ENCODE measurements around the gene RGS2.

- no peak for TF ChIP-seq CTCF (tag by site-specific recombination; IDR thresholded peaks at IDR 0.05)
- TF ChIP-seq ZNF138 (tag by site-specific recombination; IDR thresholded peaks at IDR 0.05; ENCODE audit: borderline replicate concordance) = no peak
- no peak for TF ChIP-seq OSR2 (tag by site-specific recombination; IDR thresholded peaks at IDR 0.05)
- TF ChIP-seq ATF2 (tag by site-specific recombination; IDR thresholded peaks at IDR 0.05; ENCODE audit: low read depth) = no peak
- TF ChIP-seq ZSCAN4 (tag by site-specific recombination; IDR thresholded peaks at IDR 0.05) = no peak
- TF ChIP-seq TCF7L2 (IDR thresholded peaks at IDR 0.05; ENCODE audit: borderline replicate concordance, low read depth, low read length) = no peak
- no peak for TF ChIP-seq ZNF629 (tag by site-specific recombination; IDR thresholded peaks at IDR 0.05)
- no peak for TF ChIP-seq ZNF544 (tag by site-specific recombination; IDR thresholded peaks at IDR 0.05)
- TF ChIP-seq ZNF830 (tag by site-specific recombination; IDR thresholded peaks at IDR 0.05; ENCODE audit: low read depth) = no peak
- TF ChIP-seq REST (tag by site-specific recombination; IDR thresholded peaks at IDR 0.05) = no peak
- no peak for TF ChIP-seq OVOL3 (tag by site-specific recombination; IDR thresholded peaks at IDR 0.05)
- TF ChIP-seq GLI2 (tag by site-specific recombination; IDR thresholded peaks at IDR 0.05; ENCODE audit: borderline replicate concordance, low read depth) = no peak
- TF ChIP-seq ZBTB44 (tag by site-specific recombination; IDR thresholded peaks at IDR 0.05) = no peak
- no peak for TF ChIP-seq ZBTB20 (tag by site-specific recombination; IDR thresholded peaks at IDR 0.05)
Measured at GRCh38 chr1:192839162-192840066, 30.6 kb downstream of the RGS2 start.

All from HEK293 (cell line).